Mesenchymal stem cell (in vitro differentiated cells and primary cell): ENCODE measurements around the gene FLNC.
A peak's percentile ranks its signal among the peaks of the same experiment; 100 is the strongest.

Experiments
- DNase-seq: peaks from one replicate; pipeline ENCODE4 v3.0.0-alpha.2; 2013
- H2AFZ ChIP-seq: one replicate; pipeline ENCODE4 v1.6.1; 2013; ENCODE audit warnings: low read depth, mild to moderate bottlenecking, control low read depth, inconsistent platforms, low read length, moderate library complexity
- H2AK5ac ChIP-seq: 2 replicates; pipeline ENCODE4 v1.6.1; 2013; ENCODE audit warnings: low read length, moderate library complexity, mild to moderate bottlenecking, inconsistent platforms; ENCODE audit not compliant: severe bottlenecking
- H2BK120ac ChIP-seq: one replicate; pipeline ENCODE4 v1.6.1; 2013; ENCODE audit warnings: low read depth, mild to moderate bottlenecking, inconsistent platforms, low read length, moderate library complexity
- H2BK12ac ChIP-seq, 2 experiments: one replicate each; pipeline ENCODE4 v1.6.1; 2013; ENCODE audit warnings: inconsistent platforms in 2 of 2, low read length in 2 of 2, mild to moderate bottlenecking in 2 of 2, moderate library complexity in 2 of 2, control low read depth in 1 of 2
- H2BK15ac ChIP-seq: one replicate; pipeline ENCODE4 v1.6.1; 2013; ENCODE audit warnings: mild to moderate bottlenecking, low read depth, inconsistent platforms; ENCODE audit not compliant: poor library complexity, severe bottlenecking
- H2BK5ac ChIP-seq: 2 replicates; pipeline ENCODE4 v1.6.1; 2013; ENCODE audit warnings: low read depth, mild to moderate bottlenecking, low read length, control low read depth, inconsistent platforms; ENCODE audit not compliant: poor library complexity, severe bottlenecking
- H3K14ac ChIP-seq, 2 experiments: one replicate each; pipeline ENCODE4 v1.6.1; 2013; ENCODE audit warnings: inconsistent platforms in 2 of 2, low read length in 2 of 2, control low read depth in 1 of 2, mild to moderate bottlenecking in 1 of 2, moderate library complexity in 1 of 2
- H3K18ac ChIP-seq, 2 experiments: one replicate each; pipeline ENCODE4 v1.6.1; 2013; ENCODE audit warnings: inconsistent platforms in 2 of 2, low read length in 2 of 2, control low read depth in 1 of 2, low read depth in 1 of 2, mild to moderate bottlenecking in 1 of 2
- H3K23ac ChIP-seq, 2 experiments: one replicate each; pipeline ENCODE4 v1.6.1; 2013; ENCODE audit warnings: inconsistent platforms in 2 of 2, low read length in 2 of 2, mild to moderate bottlenecking in 2 of 2, moderate library complexity in 2 of 2, control low read depth in 1 of 2
- H3K27ac ChIP-seq: 2 replicates; pipeline ENCODE4 v1.5.1; 2013; ENCODE audit warnings: mild to moderate bottlenecking, moderate library complexity, low read length, control low read depth, inconsistent platforms; ENCODE audit not compliant: poor library complexity, severe bottlenecking
- H3K27me3 ChIP-seq, 2 experiments: 2 replicates each; pipeline versions ENCODE4 v1.6.1 to v1.7.0; 2013; ENCODE audit warnings: low read length in 2 of 2, mild to moderate bottlenecking in 2 of 2, moderate library complexity in 2 of 2, control low read depth in 1 of 2, inconsistent platforms in 1 of 2; ENCODE audit not compliant: control insufficient read depth in 1 of 2, insufficient read depth in 1 of 2
- H3K36me3 ChIP-seq, 2 experiments: 2 replicates each; pipeline versions ENCODE4 v1.6.1 to v1.7.0; 2013; ENCODE audit warnings: low read length in 2 of 2, control low read depth in 1 of 2, inconsistent platforms in 1 of 2, low read depth in 1 of 2, mild to moderate bottlenecking in 1 of 2; ENCODE audit not compliant: insufficient read depth in 2 of 2, control insufficient read depth in 1 of 2
- H3K4ac ChIP-seq, 2 experiments: one replicate each; pipeline ENCODE4 v1.6.1; 2013; ENCODE audit warnings: inconsistent platforms in 2 of 2, low read length in 2 of 2, mild to moderate bottlenecking in 2 of 2, moderate library complexity in 2 of 2, control low read depth in 1 of 2, low read depth in 1 of 2
- H3K4me1 ChIP-seq: 2 replicates; pipeline ENCODE4 v1.6.1; 2013; ENCODE audit warnings: low read depth, low read length, control low read depth; ENCODE audit not compliant: control insufficient read depth, insufficient read depth
- H3K4me2 ChIP-seq: 2 replicates; pipeline ENCODE4 v1.6.1; 2013; ENCODE audit warnings: low read length, mild to moderate bottlenecking, inconsistent platforms; ENCODE audit not compliant: poor library complexity, severe bottlenecking
- H3K4me3 ChIP-seq, 2 experiments: 2 replicates each; pipeline versions ENCODE4 v1.5.1 to v1.7.0; 2013; ENCODE audit warnings: low read length in 2 of 2, mild to moderate bottlenecking in 2 of 2, control low read depth in 1 of 2, low read depth in 1 of 2; ENCODE audit not compliant: insufficient read depth in 1 of 2
- H3K79me1 ChIP-seq: replicated peaks from 2 replicates; pipeline ENCODE4 v1.6.1; 2013; ENCODE audit warnings: mild to moderate bottlenecking, control low read depth, low read length, inconsistent platforms; ENCODE audit not compliant: poor library complexity, severe bottlenecking
- H3K9ac ChIP-seq: 2 replicates; pipeline ENCODE4 v1.7.0; 2013; ENCODE audit warnings: mild to moderate bottlenecking, low read length, moderate library complexity
- H3K9me3 ChIP-seq: 2 replicates; pipeline ENCODE4 v1.7.0; 2013; ENCODE audit warnings: mild to moderate bottlenecking, low read length; ENCODE audit not compliant: control insufficient read depth
- H4K8ac ChIP-seq: one replicate; pipeline ENCODE4 v1.6.1; 2013; ENCODE audit warnings: inconsistent platforms, mild to moderate bottlenecking, low read length, moderate library complexity
- H4K91ac ChIP-seq: one replicate; pipeline ENCODE4 v1.6.1; 2013; ENCODE audit warnings: mild to moderate bottlenecking, low read length, inconsistent platforms
- WGBS: methylation state at CpG from one replicate; pipeline ENCODE4 v1.1.7; 2013; ENCODE audit warnings: mixed read lengths; 5-methylcytosine and 5-hydroxymethylcytosine counted together

FLNC gene

GRCh38 chr7:128818694-128819093, 11.5 kb upstream of the FLNC start:
- no peak overlapping the region for H2AK5ac ChIP-seq
- H3K9ac ChIP-seq: no peak overlapping the region
- H3K18ac ChIP-seq: no peak overlapping the region
- DNase-seq: no peak
- no peak overlapping the region for H2BK5ac ChIP-seq
- 66% methylated on average over 2 of the region's 3 CpGs for WGBS
- H4K91ac ChIP-seq: no peak overlapping the region
- no peak overlapping the region for H3K23ac ChIP-seq
- H2BK12ac ChIP-seq: no peak overlapping the region
- no peak overlapping the region for H4K8ac ChIP-seq
- no peak overlapping the region for H2AFZ ChIP-seq
- H3K27me3 ChIP-seq: peaks cover 3 to 55% of the 10 kb centered on the region in 2 experiments
- no peak overlapping the region for H3K14ac ChIP-seq
- H2BK15ac ChIP-seq: no peak overlapping the region
- no peak overlapping the region for H3K4me2 ChIP-seq
- H3K79me1 ChIP-seq: no peaks in the 10 kb centered on the region
- H3K4ac ChIP-seq: no peak overlapping the region
- no peak overlapping the region for H3K27ac ChIP-seq
- H3K9me3 ChIP-seq: no peaks in the 10 kb centered on the region
- H3K36me3 ChIP-seq: no peaks in the 10 kb centered on the region
- no peaks in the 10 kb centered on the region for H3K4me1 ChIP-seq
- H3K4me3 ChIP-seq: no peak overlapping the region
- H2BK120ac ChIP-seq: no peak overlapping the region

GRCh38 chr7:128821724-128822123, 8.5 kb upstream of the FLNC start:
- Histone ChIP-seq H3K9me3 (no peaks in the 10 kb centered on the region), H2BK120ac (no peak overlapping the region), H3K79me1 (no peaks in the 10 kb centered on the region), H2BK5ac (no peak overlapping the region), H3K23ac (no peak overlapping the region), H3K14ac (no peak overlapping the region), H2BK15ac (no peak overlapping the region), H3K4me1 (no peaks in the 10 kb centered on the region), H3K18ac (no peak overlapping the region), H4K8ac (no peak overlapping the region), H3K27me3 (peaks cover 2 to 33% of the 10 kb centered on the region in 2 experiments), H4K91ac (no peak overlapping the region), H3K9ac (no peak overlapping the region), H3K4me3 (no peak overlapping the region), H2AK5ac (no peak overlapping the region), H2AFZ (no peak overlapping the region), H3K4ac (no peak overlapping the region), H3K36me3 (no peaks in the 10 kb centered on the region), H2BK12ac (no peak overlapping the region), H3K4me2 (no peak overlapping the region), H3K27ac (no peak overlapping the region)
- WGBS: 82% methylated on average over 3 of the region's 4 CpGs
- no peak for DNase-seq

- Histone ChIP-seq H2BK15ac (peak overlapping the region; percentile 6), H3K79me1 (no peaks in the 10 kb centered on the region), H4K8ac (no peak overlapping the region), H3K36me3 (no peaks in the 10 kb centered on the region), H3K23ac (no peak overlapping the region), H2AK5ac (no peak overlapping the region), H3K4ac (no peak overlapping the region), H2BK5ac (no peak overlapping the region), H4K91ac (no peak overlapping the region), H3K9ac (peak overlapping the region; percentile 50), H3K27ac (no peak overlapping the region), H3K4me1 (peaks cover 29% of the 10 kb centered on the region), H3K14ac (no peak overlapping the region), H2AFZ (no peak overlapping the region), H3K4me3 (no peak overlapping the region), H2BK12ac (no peak overlapping the region), H3K27me3 (peaks cover 0 to 8% of the 10 kb centered on the region in 2 experiments), H3K18ac (no peak overlapping the region), H3K9me3 (no peaks in the 10 kb centered on the region), H2BK120ac (no peak overlapping the region), H3K4me2 (no peak overlapping the region)
- 96% methylated on average over 4 of the region's 4 CpGs for WGBS
- DNase-seq: no peak
Measured at GRCh38 chr7:128826512-128826911, 3.7 kb upstream of the FLNC start.

GRCh38 chr7:128826916-128827247, 3.3 kb upstream of the FLNC start:
- H3K27ac ChIP-seq: no peak overlapping the region
- H3K4me3 ChIP-seq: no peak overlapping the region
- H3K9me3 ChIP-seq: no peaks in the 10 kb centered on the region
- 79% methylated on average over 1 of the region's 1 CpG for WGBS
- H4K8ac ChIP-seq: no peak overlapping the region
- H3K4me1 ChIP-seq: peaks cover 33% of the 10 kb centered on the region
- H2AFZ ChIP-seq: no peak overlapping the region
- no peak overlapping the region for H3K18ac ChIP-seq
- no peak overlapping the region for H2BK15ac ChIP-seq
- H3K4me2 ChIP-seq: no peak overlapping the region
- no peaks in the 10 kb centered on the region for H3K79me1 ChIP-seq
- no peak overlapping the region for H3K14ac ChIP-seq
- no peak overlapping the region for H2BK5ac ChIP-seq
- DNase-seq: no peak
- no peak overlapping the region for H4K91ac ChIP-seq
- no peak overlapping the region for H3K23ac ChIP-seq
- H2AK5ac ChIP-seq: no peak overlapping the region
- peaks cover 0 to 5% of the 10 kb centered on the region in 2 experiments for H3K27me3 ChIP-seq
- H3K36me3 ChIP-seq: no peaks in the 10 kb centered on the region
- no peak overlapping the region for H2BK12ac ChIP-seq
- no peak overlapping the region for H3K4ac ChIP-seq
- peak overlapping the region; percentile 50 for H3K9ac ChIP-seq
- H2BK120ac ChIP-seq: no peak overlapping the region
